CD4-positive, alpha-beta T cell treated with Interferon gamma for 1 hour (primary cell): Measurements from ENCODE around the gene SPECC1L.
"Not testable (repeated sequence)": the region's sequence is repeated elsewhere in the genome, so short reads cannot be mapped to it uniquely, and the experiment has no call there.

Experiments used
- DNase-seq: peaks from one replicate; pipeline ENCODE4 v3.0.0-alpha.2; 2020

The SPECC1L gene, protein sequence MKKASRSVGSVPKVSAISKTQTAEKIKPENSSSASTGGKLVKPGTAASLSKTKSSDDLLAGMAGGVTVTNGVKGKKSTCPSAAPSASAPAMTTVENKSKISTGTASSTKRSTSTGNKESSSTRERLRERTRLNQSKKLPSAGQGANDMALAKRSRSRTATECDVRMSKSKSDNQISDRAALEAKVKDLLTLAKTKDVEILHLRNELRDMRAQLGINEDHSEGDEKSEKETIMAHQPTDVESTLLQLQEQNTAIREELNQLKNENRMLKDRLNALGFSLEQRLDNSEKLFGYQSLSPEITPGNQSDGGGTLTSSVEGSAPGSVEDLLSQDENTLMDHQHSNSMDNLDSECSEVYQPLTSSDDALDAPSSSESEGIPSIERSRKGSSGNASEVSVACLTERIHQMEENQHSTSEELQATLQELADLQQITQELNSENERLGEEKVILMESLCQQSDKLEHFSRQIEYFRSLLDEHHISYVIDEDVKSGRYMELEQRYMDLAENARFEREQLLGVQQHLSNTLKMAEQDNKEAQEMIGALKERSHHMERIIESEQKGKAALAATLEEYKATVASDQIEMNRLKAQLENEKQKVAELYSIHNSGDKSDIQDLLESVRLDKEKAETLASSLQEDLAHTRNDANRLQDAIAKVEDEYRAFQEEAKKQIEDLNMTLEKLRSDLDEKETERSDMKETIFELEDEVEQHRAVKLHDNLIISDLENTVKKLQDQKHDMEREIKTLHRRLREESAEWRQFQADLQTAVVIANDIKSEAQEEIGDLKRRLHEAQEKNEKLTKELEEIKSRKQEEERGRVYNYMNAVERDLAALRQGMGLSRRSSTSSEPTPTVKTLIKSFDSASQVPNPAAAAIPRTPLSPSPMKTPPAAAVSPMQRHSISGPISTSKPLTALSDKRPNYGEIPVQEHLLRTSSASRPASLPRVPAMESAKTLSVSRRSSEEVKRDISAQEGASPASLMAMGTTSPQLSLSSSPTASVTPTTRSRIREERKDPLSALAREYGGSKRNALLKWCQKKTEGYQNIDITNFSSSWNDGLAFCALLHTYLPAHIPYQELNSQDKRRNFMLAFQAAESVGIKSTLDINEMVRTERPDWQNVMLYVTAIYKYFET

DNA sequence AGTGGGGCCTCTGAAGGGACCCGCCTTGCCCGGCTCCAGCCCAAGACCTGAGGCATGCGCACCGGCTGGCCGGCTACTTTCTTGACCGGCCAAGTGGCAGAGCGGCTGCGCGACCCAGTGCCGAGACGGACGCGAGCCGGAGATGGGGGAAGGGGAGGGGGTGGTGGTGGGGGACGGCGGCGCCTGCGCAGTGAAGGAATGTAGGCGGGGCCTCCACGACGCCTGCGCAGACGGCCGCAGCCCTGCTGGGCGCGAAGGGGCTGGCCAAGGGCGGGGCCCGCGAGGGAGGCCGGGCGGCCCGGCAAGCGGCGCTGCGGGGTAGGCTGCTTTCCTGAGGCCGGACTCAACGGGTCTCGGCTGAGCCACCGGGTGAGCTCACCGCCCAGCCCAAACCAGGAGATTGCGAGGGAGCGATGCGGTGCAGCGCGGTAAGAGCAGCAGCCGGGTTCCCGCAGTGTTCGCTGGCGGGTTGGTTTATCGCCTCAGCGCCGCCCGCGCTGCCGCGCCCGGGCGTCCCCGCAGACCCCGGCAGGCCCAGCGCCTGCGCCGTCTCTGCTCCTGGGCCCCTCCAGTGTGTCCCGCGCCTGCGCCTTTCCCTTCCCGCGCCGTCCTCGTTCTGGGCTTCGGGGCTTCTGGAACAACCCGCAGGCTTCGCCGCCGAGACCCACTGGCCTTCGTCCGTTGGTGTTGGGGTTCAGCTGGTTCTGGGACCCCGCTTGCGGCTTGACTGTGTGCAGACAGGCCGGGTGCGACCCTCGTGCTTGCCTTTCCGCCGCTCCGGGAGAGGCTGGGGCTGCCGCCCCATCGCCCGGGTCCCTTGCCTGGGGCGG, at the start of gene SPECC1L:
Gene SPECC1L (plus strand): TSS at position 276 of the 830 bp plus-strand sequence. CDS start 31,401 bp downstream, outside the sequence.
- DNase-seq = peak; percentile 90

DNA sequence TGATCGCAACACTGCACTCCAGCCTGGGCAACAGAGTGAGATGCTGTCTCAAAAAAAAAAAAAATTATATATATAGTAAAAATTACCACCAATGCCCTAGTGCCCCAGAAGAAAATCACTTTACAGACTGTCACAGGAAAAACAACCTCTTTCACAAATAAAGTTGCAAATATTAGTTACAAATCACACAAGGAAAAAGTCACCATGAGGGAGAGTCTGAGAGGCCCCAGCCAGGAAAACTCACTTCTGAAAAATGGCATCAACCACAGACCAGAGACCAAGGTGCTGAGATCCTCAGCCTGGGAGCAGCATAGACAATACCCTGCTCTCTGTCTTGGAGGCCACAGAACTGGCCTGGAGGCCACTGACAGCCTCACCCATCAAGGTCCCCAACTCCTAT, 46.2 kb upstream of the SPECC1L start:
- no peak for DNase-seq

DNA sequence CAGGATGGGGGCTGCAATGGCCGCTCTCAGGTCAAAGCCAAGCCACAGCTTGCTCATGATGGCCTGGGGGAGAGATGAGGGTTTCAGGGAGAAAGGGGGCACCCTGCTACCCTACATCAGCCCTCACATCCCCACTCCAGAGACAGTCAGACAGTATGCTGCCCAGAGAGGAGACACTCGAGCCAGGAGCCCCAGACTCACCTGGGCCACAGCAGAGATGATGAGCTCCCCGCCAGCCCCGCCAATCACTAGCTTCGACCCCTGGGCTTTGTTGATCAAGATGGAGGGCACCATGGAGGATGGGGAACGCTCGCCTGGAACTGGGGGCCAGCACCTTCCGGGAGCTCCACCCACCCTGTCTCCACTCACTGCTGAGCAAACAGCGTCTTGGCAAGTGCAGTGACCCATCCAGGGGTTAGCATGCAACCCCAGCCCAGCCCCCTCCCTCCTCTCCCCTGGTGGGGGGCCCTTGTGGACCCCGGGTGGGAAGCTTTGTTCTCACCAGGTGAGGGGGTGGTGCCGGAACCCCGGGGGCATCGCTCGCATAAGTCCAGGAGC, 45.5 kb upstream of the SPECC1L start:
- no peak for DNase-seq

DNA sequence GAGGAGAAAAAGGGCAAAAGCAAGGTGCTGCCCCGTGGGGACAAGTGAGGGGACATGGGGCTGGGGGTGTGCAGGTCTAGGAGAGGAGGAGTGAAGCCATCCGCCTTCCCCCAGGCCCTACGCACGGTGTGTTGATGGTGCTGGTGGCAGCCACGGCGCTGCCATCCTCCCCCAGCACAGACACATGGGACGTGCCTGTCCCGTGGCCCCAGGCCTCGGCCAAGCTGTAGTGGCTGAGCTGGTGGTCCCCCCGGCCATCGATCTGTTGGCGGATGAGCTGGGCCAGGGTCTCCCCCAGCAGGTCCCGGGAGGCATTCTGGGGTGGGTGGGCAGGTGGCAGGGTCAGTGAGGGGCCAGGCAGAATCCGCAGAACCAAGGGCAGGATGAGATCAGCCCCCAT, 44.7 kb upstream of the SPECC1L start:
- DNase-seq = no peak

DNA sequence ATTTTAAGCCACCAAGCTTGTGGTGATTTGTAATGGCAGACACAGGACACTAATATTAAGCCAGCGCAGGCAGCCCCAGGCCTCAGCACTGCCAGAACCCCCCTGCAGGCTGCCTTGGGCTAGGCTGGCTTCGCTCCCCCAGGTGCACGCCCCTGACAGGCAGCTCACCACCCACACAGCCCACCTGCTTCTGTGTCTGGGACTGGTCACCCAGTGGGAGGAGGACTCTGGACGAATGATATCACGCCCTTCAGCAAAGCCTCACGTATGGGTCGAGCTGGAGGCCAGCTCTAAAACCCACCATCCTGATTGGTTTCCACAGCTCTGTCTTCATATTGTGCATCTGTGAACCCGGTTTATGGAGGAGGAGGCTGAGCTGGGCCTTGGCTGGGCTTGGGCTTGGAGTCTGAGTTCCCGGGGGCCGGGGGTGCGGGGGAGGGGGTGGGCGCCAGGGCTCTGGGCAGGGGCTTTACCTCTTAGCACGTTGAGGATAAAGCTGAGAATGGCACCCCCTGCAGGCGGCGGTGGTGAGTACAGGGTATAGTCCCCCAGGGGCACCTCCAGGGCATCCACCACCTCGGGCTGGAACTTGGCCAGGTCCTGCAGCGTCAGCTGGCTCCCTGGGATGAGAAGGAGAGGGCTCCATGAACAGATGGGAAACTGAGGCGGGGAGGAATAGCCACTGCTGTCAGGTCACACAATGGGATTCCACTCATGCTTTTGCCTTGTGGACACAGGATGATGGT, 39.5 kb upstream of the SPECC1L start:
- peak; percentile 46 for DNase-seq

DNA sequence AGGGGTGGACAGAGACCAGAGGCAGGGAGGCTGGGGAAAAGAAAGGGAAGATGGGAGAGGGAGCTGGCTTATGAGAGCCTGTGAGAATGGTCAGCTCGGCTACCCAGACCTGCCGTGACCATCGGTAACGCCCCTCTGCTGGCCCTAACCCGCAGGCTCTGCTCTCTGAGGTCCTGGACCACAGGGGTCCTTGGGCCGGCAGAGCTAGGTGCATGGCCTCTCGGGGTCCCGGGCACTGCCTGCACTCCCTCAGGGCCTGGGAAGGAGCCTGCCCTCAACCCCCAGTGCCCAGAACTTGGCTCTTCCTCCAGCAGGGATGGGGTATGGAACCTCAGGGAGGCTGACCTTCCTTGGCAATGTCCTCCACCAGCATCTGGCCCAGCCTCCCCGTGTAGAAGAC, 38.9 kb upstream of the SPECC1L start:
- no peak for DNase-seq

DNA sequence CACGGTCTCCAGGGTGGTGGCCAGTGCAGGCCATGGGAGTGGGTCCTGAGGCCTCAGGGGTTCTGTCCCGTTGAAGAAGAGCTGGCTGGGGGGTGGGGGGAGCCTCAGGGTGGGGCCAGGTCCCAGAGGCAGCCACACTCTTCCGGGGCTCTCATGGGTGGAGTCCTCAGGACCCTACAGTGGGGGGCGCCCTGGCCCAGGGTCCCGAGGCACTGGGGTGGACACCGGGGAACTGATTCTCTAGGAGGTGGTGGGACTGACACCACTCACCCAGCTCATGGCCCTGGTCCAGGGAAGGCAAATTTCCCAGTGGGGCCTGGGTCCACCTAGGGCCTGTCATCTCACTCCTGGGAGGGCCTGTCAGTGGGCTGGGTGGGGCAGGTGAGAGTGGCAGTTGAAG, 38.5 kb upstream of the SPECC1L start:
- no peak for DNase-seq

DNA sequence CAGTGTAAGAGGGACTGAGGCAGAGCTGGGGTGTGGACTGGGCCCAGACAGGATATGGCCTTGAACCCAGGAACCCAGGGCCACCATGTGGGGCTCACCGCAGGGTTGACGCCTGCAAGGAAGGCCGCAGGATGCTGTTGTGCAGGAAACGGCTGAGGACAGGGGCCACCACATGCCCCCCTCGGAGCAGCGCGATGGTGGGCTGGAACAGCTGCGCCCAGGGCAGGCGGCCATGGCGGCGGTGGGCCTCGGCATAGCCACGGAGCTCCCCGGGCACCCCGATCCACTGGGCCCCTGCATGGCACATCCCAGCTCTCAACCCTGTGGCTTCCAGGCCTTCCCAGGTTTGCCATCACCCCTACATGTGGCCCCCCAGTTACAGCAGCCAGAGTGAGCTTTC, 37.9 kb upstream of the SPECC1L start:
- no peak for DNase-seq

DNA sequence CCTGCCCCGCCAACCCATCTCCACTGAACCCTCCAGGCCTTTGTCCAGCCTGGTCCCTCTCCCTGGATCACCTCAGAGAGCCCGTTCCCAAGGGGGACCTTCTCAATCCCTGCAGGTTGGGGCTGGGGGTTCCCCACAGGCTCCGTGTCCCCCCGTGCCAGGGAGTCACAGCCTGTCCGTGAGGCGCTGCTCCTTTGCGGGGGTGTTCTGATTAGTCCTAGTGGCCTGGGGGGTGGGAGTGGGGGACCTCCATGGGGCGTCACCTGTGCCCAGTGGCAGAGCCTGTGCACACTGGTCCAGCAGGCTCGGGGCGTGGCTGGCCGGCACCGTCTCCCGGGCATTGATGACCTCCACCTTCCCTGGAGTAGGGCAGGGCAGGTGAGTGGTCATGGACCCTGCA, 37.4 kb upstream of the SPECC1L start:
- DNase-seq = no peak

DNA sequence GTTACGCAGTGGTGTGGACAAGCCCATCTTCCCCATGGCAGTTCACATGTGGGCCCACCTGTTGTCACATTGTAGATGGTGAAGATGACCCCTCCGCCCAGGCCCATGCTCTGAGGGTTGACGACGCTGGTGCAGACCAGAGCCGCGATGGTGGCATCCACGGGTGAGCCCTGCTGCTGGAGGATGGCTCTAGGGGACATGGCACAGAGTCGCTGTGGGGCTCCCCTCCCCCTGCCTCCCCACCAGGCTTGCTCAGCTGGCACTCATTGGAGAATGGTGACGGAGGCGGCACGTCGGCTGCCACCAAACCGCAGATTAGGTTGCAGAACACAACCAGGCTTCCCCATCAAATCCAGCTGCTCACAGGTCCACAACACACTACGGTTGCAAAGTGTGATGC, 36.8 kb upstream of the SPECC1L start:
- DNase-seq = no peak

DNA sequence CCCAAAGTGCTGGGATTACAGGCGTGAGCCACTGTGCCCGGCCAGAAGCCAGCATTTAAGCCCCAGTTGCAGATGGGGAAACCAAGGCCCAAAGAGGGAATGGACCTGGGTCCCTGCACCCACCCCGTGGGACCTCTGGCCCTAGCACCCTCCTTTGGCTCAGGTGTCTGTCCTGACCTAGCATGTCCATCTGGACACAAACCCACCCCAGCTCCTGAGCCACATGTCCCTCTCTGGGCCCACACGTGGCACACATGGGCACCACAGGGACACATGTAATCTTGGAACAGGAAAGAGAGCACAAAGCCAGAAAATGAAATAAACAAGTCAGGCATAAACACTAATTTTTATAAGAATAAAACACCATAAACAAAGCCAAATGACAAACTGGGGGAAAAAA, 35.3 kb upstream of the SPECC1L start:
- no peak for DNase-seq

DNA sequence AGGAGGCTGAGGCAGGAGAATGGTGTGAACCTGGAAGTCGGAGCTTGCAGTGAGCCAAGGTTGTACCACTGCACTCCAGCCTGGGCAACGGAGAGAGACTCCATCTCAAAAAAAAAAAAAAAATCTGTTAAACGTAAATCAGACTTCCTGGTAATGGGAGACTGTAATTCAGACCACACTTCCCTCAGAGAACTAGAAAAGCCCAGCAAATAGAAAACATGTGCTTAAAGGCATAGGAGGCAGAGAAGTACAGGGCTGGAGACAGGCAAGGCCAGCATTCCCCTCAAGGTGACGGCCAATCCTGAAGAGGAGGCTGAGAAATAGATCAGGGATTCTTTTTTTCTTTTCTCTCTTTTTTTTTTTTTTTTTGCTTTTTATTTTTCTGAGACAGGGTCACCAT, 34.0 kb upstream of the SPECC1L start:
- no peak for DNase-seq

DNA sequence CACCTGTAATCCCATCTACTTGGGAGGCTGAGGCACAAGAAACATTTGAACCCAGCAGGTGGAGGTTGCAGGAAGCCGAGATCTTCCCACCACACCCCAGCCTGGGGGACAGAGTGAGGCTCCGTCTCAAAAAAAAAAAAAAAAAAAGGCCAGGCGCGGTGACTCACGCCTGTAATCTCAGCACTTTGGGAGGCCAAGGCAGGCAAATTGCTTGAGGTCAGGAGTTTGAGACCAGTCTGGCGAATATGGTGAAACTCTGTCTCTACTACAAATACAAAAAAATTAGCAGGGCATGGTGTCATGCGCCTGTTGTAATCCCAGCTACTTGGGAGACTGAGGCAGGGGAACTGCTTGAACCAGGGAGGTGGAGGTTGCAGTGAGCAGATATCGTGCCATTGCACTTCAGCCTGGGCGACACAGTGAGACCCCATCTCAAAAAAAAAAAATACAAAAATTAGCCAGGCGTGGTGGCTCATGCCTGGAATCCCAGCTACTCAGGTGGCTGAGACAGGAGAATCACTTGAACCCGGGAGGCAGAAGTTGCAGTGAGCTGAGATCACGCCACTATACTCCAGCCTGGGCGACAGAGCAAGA, 32.4 kb upstream of the SPECC1L start:
- not testable (repeated sequence) for DNase-seq

DNA sequence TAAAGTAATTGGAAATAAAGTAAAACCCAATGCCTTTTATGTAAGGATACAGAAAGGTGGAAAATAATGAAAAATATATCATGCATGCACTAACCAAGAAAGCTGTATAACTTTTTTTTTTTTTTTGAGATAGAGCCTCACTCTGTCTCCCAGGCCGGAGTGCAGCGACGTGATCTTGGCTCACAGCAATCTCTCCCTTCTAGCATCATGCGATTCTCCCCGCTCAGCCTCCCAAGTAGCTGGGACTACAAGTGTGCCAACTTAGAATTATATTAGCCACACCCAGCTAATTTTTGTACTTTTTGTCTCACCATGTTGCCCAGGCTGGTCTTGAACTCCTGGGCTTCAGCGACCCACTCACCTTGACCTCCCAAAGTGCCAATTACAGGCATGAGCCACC, 30.2 kb upstream of the SPECC1L start:
- no peak for DNase-seq

DNA sequence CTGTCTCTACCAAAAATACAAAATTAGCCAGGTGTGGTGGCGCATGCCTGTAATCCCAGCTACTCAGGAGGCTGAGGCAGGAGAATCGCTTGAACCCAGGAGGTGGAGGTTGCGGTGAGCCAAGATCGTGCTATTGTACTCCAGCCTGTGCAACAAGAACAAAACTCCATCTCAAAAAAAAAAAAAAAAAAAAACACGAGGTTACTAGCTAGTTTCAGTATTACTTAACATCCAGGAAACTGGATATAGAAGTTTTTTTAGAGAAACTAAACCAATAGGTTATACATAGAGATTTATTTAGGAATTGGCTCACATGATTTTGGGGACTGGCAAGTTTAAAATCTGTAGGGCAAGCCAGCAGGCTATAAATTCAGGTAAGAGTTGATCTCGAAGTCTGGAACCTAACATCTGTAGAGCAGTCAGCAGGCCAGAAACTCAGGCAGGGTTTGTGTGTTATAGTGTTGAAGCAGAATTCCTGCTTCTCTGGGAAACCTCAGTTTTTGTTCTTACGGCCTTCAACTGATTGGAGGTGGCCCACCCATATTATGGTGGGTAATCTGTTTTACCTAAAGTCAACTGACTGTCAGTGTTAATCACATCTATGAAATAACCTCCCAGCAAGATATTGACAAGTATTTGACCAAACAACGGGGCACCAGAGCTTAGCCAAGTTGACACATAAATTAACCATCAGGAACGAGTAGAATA, 29.5 kb upstream of the SPECC1L start:
- not testable (repeated sequence) for DNase-seq

DNA sequence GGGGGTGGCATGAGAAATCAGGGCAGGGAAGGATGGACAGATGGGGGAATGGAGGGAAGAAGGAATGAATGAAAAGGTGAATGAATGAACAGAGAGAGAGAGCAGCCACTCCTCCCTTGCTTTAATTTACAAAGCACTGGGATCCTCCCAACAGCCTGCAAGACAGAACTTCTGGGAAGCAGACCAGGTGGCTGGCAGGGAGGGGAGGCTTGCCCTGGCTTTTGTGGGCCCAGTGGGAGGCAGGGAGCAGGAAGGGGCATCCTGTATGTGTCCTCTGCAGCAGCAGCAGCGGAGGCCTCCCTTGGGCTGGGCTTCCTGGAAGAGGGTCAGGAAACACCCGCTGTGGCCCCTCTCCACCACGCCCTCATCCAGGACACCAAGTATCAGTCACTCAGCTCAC, 27.2 kb upstream of the SPECC1L start:
- peak; percentile 11 for DNase-seq

DNA sequence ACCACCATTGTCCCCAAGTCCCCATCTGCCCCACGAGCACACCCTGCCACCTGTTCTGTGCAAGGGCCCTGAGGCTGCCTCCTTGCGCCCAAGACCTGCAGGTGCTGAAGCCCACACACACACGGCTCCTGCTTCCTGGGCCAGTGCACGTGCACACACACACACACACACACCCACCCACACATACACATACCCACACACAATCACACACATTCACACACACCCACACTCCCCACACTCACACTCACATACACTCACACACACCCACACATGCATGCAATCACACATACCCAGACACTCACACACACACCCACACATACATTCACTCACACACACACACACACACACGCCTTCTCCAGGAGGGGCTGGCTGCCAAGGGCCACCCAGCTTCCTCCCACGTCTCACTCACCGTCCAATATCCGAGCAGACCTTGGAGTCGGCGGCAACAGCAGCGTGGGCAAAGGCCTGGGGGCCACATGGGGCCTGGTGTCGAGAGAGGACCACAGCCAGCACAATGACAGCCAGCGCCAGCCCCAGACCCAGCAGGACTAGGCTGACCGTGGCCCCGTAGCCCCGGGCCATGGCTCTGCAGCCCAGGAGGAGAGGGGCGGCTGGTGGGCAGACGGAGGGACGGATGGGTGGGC, 26.4 kb upstream of the SPECC1L start:
- no peak for DNase-seq

DNA sequence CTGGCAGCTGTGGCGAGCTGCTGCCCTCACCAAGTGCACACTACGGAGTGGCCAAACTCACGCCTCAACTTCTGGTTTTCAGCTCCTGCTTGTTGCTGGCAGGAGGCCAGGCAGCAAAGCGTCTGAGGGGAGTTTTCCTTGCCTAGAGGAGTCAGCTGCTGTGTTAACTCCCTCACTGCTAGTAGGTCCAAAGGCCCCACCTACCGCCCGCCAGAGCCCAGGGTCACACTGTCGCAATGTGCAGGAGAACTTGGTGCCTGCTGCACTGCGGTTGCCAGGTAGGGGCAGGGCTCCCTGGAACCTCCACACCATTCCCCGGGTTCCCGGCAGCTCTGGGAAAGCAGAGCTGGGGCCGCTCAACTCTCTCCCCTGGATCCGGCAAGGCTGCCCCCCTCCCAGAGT, 25.6 kb upstream of the SPECC1L start, which contains the start of gene GGT5:
Gene GGT5 (minus strand): TSS at position 53 of the 402 bp plus-strand sequence. CDS start 357 bp downstream, outside the sequence.
- peak; percentile 18 for DNase-seq
